Muscle of leg (tissue), 11 donors: ENCODE measurements around the gene ANO7. TPM values are rescaled to one million over a fixed set of nuclear protein-coding genes. Genes with fewer than 3 reads are reported as not detected.

ENCODE experiments used
- DNase-seq: peaks from one replicate; pipeline ENCODE4 v3.0.0; 2013
- H3K27ac ChIP-seq: one replicate; pipeline ENCODE4 v1.5.1; 2013; ENCODE audit warnings: mild to moderate bottlenecking, low read length, control low read depth
- H3K27me3 ChIP-seq: one replicate; pipeline ENCODE4 v1.6.1; 2013; ENCODE audit warnings: low read length; ENCODE audit not compliant: control insufficient read depth, insufficient read depth
- H3K36me3 ChIP-seq: one replicate; pipeline ENCODE4 v1.6.1; 2013; ENCODE audit warnings: low read length; ENCODE audit not compliant: control insufficient read depth, insufficient read depth
- H3K4me1 ChIP-seq: one replicate; pipeline ENCODE4 v1.6.1; 2013; ENCODE audit warnings: low read length; ENCODE audit not compliant: control insufficient read depth, insufficient read depth
- H3K4me3 ChIP-seq: one replicate; pipeline ENCODE4 v1.5.1; 2013; ENCODE audit warnings: low read length, control low read depth
- H3K9me3 ChIP-seq: replicated peaks from 2 replicates; pipeline ENCODE4 v1.6.1; 2013; ENCODE audit warnings: low read depth, low read length; ENCODE audit not compliant: control insufficient read depth
- WGBS: methylation state at CpG from one replicate; pipeline ENCODE4 v1.1.5; 2013; ENCODE audit warnings: missing lambda C conversion rate; ENCODE audit not compliant: insufficient coverage; 5-methylcytosine and 5-hydroxymethylcytosine counted together
- polyA plus RNA-seq, 8 donors: library from polyadenylated mRNA; unstranded; fragments of 120-200 nt; gene quantifications; one replicate each; pipeline versions ENCODE4 v1.2.1 to v1.2.3, GENCODE V29; 2013; ENCODE audit warnings: inconsistent platforms in 1 of 8, low replicate concordance in 1 of 8; ENCODE audit not compliant: insufficient read length in 8 of 8, insufficient read depth in 1 of 8
- total RNA-seq: library from RNA; stranded (reverse); fragments of 120-200 nt; gene quantifications from one replicate; pipeline ENCODE4 v1.2.4, GENCODE V29; 2013

ANO7 gene
- total and polyA plus RNA-seq, 9 donors = 0.35 to 2.0 (median 1.1) TPM

DNA sequence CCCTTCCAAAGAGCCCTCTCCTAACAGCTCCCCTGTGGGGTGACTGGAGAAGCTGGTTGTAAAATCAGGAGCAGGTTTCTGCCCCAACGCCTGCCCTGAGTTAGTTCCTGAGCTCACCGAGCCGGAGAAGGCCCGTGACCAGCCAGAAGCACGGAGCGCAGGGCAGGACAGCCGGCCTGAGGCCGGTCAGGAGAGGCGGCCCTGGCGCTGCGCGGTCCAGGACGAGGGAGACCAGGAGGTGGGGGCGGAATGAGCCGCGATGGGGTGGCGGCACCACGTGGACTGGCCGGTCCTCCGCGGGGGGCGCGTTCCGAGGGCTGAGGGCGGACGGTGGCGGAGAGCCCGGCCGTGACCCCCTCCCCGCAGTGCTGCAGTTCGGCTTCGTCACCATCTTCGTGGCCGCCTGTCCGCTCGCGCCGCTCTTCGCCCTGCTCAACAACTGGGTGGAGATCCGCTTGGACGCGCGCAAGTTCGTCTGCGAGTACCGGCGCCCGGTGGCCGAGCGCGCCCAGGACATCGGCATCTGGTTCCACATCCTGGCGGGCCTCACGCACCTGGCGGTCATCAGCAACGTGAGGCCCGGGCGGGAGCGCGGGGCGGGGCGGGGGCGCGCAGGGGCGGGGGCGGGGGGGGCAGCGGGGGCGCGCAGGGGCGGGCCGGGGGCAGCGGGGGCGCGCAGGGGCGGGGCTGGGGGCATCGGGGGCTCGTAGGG, 29.0 kb downstream of the ANO7 start:
- Histone ChIP-seq H3K4me1 (peaks cover 38% of the 10 kb centered on the region), H3K27me3 (no peaks in the 10 kb centered on the region), H3K27ac (peak overlapping the region; percentile 88), H3K4me3 (peak overlapping the region; percentile 47), H3K36me3 (no peaks in the 10 kb centered on the region), H3K9me3 (no peaks in the 10 kb centered on the region)
- under 1% methylated on average over 52 of the region's 77 CpGs for WGBS
- peak; percentile 87 for DNase-seq

DNA sequence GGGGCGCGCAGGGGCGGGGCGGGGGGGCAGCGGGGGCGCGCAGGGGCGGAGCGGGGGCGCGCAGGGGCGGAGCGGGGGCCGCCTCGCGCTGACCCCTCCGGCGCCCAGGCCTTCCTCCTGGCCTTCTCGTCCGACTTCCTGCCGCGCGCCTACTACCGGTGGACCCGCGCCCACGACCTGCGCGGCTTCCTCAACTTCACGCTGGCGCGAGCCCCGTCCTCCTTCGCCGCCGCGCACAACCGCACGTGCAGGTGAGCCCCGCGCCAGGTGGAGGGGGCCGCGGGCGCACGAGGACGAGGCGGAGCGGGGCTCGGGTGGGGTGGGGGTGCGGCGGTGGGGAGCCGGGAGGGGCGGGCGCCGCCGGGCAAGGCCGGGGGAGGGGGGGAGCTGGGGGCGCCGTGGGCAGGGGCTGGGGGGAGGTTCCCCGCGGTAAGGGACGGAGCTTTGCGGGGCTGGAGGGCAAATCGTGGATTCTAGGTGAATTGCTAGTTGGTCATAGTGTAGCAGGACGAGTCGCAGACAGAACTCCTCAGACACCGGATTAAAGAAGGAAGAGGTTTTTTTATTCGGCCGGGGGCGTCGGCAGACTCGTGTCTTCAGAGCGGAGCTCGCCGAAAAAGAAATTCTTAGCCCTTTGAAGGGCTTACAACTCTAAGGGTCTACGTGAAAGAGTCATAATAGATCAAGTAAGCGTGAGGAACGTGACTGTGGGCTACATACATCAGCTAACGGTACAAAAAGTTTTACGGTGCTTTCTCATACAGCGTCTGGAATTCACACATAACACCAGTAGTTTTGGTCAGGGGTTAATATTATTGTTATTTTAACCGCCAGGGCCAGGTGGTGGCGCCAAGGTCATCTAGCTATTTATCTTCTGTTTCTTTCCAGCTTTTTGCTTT, 29.9 kb downstream of the ANO7 start:
- H3K4me3 ChIP-seq = peak overlapping the region; percentile 49
- H3K4me1 ChIP-seq = peaks cover 32% of the 10 kb centered on the region
- WGBS = under 1% methylated on average over 59 of the region's 83 CpGs
- peak overlapping the region; percentile 20 for H3K27ac ChIP-seq
- H3K36me3 ChIP-seq = no peaks in the 10 kb centered on the region
- DNase-seq = peak; percentile 65
- H3K9me3 ChIP-seq = no peaks in the 10 kb centered on the region
- no peaks in the 10 kb centered on the region for H3K27me3 ChIP-seq

DNA sequence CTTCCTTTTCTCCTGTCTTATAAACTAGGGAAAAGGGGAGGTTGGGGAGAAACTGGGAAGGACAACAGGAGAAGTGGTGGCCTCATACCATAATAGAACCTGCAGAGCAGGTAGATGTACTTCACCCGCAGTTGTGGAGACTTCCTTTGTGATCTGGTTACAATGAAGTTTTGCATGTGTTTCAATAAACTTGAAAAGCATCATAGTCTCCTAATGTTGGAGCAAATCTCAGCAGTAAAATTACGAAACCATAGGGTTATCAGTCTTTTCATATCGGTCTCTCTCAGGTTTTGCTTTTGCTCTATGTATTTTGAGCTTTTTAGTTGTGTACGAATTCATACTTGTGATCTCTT, 30.5 kb downstream of the ANO7 start:
- no peak for DNase-seq
- Histone ChIP-seq H3K27me3 (no peaks in the 10 kb centered on the region), H3K27ac (no peak overlapping the region), H3K9me3 (no peaks in the 10 kb centered on the region), H3K36me3 (no peaks in the 10 kb centered on the region), H3K4me3 (peak overlapping the region; percentile 49), H3K4me1 (peaks cover 34% of the 10 kb centered on the region)
- WGBS = 0% methylated on average over 1 of the region's 4 CpGs

DNA sequence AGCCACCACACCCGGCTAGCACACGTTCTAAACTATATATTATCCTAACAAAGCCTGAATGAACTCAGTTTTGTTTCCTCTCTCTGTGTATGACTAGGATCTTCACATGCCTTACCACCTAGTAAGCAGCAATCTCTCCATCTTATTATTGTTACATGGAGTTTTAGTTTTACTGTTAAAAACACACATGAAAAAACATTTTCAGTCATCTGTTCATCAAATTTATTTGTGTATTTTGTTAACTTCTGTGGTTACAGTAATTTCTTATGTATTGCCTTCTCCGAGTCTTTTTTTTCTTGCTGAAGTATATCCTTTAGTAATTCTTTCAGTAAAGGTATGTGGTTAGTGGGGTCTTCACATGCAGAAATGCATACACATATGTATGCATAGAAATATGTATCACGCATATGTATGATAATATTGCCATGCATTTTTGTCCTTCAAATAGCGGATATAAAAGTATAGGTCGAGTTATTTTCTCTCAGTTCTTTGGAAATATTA, 31.4 kb downstream of the ANO7 start:
- H3K36me3 ChIP-seq = peaks cover 1% of the 10 kb centered on the region
- H3K27ac ChIP-seq = no peak overlapping the region
- 100% methylated on average over 1 of the region's 6 CpGs for WGBS
- H3K4me1 ChIP-seq = peaks cover 43% of the 10 kb centered on the region
- DNase-seq = no peak
- no peaks in the 10 kb centered on the region for H3K9me3 ChIP-seq
- no peaks in the 10 kb centered on the region for H3K27me3 ChIP-seq
- H3K4me3 ChIP-seq = no peak overlapping the region

DNA sequence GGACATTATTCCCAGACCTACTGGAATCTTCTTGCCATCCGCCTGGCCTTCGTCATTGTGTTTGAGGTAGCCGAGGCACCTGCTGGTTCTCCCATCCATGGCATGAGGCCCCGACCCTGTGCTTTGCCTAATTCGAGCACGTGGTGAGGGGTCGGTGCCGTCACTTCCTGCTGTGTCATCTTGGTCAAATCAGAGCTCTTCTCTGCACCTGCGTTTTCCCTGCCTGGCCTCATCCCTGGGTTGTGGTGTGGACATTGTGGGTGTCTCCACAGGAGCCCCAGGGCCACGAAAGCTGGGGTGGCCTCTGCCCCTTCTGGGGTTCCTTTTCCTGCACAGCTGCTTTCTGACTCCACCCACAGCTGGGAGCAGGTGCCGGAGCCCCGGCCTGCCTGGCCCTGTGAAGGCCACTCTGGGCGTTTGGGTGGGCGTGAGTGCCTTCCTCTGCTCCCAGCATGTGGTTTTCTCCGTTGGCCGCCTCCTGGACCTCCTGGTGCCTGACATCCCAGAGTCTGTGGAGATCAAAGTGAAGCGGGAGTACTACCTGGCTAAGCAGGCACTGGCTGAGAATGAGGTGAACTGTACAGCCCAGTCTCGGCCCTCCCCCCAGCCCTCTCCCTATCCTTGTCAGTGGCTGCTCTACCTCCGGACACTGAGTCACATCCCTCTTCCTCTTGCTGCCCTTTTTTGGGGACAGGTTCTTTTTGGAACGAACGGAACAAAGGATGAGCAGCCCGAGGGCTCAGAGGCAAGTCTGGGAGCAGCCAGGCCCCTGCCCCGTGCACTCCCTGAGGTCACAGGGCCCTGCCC, 34.9 kb downstream of the ANO7 start:
- no peaks in the 10 kb centered on the region for H3K9me3 ChIP-seq
- no peak overlapping the region for H3K4me3 ChIP-seq
- no peak for DNase-seq
- no peaks in the 10 kb centered on the region for H3K27me3 ChIP-seq
- H3K36me3 ChIP-seq = peaks cover 29% of the 10 kb centered on the region
- peaks cover 26% of the 10 kb centered on the region for H3K4me1 ChIP-seq
- peak overlapping the region; percentile 35 for H3K27ac ChIP-seq
- WGBS = 50% methylated on average over 19 of the region's 23 CpGs

DNA sequence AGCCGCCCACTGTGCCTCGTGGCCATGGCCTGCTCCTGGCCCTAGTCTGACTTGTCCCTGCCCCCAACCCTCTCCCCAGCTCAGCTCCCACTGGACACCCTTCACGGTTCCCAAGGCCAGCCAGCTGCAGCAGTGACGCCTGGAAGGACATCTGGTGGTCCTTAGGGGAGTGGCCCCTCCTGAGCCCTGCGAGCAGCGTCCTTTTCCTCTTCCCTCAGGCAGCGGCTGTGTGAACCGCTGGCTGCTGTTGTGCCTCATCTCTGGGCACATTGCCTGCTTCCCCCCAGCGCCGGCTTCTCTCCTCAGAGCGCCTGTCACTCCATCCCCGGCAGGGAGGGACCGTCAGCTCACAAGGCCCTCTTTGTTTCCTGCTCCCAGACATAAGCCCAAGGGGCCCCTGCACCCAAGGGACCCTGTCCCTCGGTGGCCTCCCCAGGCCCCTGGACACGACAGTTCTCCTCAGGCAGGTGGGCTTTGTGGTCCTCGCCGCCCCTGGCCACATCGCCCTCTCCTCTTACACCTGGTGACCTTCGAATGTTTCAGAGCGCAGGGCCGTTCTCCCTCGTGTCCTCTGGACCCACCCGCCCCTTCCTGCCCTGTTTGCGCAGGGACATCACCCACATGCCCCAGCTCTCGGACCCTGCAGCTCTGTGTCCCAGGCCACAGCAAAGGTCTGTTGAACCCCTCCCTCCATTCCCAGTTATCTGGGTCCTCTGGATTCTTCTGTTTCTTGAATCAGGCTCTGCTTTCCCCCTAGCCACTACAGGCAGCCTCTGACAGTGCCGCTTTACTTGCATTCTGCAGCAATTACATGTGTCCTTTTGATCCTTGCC, 35.8 kb downstream of the ANO7 start:
- no peaks in the 10 kb centered on the region for H3K9me3 ChIP-seq
- WGBS = 23% methylated on average over 26 of the region's 26 CpGs
- no peak overlapping the region for H3K4me3 ChIP-seq
- DNase-seq = peak; percentile 81
- no peaks in the 10 kb centered on the region for H3K27me3 ChIP-seq
- H3K4me1 ChIP-seq = peaks cover 19% of the 10 kb centered on the region
- peaks cover 37% of the 10 kb centered on the region for H3K36me3 ChIP-seq
- H3K27ac ChIP-seq = peak overlapping the region; percentile 35

DNA sequence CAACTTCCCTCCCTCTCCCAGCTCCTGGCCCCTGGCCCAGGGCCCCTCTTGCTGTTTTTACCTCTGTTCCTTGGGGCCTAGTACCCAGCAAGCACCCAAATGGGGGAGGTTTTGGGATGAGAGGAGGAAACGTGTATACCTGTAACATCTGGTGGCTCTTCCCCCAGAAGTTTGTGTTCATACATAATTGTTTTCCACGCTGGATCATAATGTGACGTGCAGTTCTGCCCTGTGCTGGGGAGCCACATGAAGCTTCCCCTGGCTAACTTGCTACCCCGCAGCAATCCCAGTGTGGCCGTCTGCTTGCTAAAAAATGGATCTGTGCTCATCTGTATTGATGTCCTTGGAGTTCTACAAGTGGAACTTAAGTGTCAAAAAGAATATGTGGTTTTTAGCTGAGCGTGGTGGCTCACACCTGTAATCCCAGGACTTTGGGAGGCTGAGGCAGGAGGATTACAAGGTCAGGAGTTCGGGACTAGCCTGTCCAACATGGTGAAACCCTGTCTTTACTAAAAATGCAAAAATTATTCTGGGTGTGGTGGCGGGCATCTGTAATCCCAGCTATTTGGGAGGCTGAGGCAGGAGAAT, 36.5 kb downstream of the ANO7 start:
- H3K4me1 ChIP-seq = peaks cover 19% of the 10 kb centered on the region
- no peaks in the 10 kb centered on the region for H3K9me3 ChIP-seq
- H3K4me3 ChIP-seq = no peak overlapping the region
- DNase-seq = no peak
- 56% methylated on average over 5 of the region's 8 CpGs for WGBS
- H3K27me3 ChIP-seq = no peaks in the 10 kb centered on the region
- H3K27ac ChIP-seq = no peak overlapping the region
- H3K36me3 ChIP-seq = peaks cover 44% of the 10 kb centered on the region

DNA sequence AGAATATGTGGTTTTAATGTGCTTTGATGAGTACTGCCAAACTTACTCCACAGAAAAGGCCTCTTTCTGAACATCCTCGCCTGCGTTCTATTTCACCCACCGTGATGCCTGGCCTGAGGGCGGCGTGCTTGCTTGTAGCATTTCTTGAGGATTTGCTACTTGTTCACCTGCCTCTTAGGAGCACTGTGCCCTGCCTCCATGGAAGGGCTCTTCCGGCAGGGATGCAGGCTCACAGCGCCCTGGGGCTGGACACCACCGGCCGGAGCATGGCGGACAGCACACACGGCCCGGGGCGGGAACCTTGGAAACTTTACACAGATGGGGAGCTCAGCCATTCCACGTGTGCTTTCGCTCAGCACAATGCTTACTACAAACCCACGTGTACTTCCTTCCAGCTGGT, 37.1 kb downstream of the ANO7 start:
- H3K27ac ChIP-seq = no peak overlapping the region
- no peak overlapping the region for H3K4me3 ChIP-seq
- H3K27me3 ChIP-seq = no peaks in the 10 kb centered on the region
- no peak for DNase-seq
- H3K9me3 ChIP-seq = no peaks in the 10 kb centered on the region
- peaks cover 19% of the 10 kb centered on the region for H3K4me1 ChIP-seq
- peaks cover 50% of the 10 kb centered on the region for H3K36me3 ChIP-seq
- 83% methylated on average over 6 of the region's 16 CpGs for WGBS

DNA sequence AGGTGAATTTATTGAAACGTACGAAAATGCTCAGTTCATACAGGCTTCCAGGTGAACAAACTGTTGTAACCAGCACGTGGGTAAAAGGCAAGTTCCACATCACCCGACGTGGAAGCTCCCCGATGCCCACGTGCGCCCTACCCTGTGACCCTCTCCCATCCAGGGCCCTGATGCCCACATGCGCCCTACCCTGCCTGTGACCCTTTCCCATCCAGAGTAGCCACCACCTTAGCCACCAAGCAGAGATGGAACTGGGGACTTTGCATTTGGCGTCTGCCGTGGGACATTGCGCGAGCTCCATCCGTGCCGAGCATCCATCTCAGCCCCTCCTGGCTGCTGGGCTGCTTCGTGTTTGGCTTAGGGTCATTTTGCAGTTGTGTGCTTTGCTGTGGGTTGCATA, 37.5 kb downstream of the ANO7 start:
- Histone ChIP-seq H3K4me3 (no peak overlapping the region), H3K27me3 (no peaks in the 10 kb centered on the region), H3K27ac (no peak overlapping the region), H3K36me3 (peaks cover 54% of the 10 kb centered on the region), H3K9me3 (no peaks in the 10 kb centered on the region), H3K4me1 (peaks cover 19% of the 10 kb centered on the region)
- 78% methylated on average over 15 of the region's 16 CpGs for WGBS
- DNase-seq = no peak
